Astrocyte (in vitro differentiated cells and primary cell): ENCODE results near the gene USP48. TPM values are rescaled to one million over a fixed set of nuclear protein-coding genes. Genes with fewer than 3 reads are reported as not detected.

Source experiments
- DNase-seq: peaks from one replicate; pipeline ENCODE4 v3.0.0-alpha.2; 2010; ENCODE audit warnings: low read depth
- FAIRE-seq: peaks from 2 replicates; lab custom pipeline; 2011; peaks lifted over from hg19 to GRCh38; lab: Jason Lieb, UNC
- H2AFZ ChIP-seq: 2 replicates; pipeline ENCODE4 v1.6.0; 2012; ENCODE audit warnings: low read depth, low read length, inconsistent platforms
- H3K27ac ChIP-seq: 2 replicates; pipeline ENCODE4 v1.5.1; 2011; ENCODE audit warnings: low read depth, low read length, inconsistent platforms
- H3K27me3 ChIP-seq: 2 replicates; pipeline ENCODE4 v1.6.0; 2011; ENCODE audit warnings: low read length, inconsistent platforms; ENCODE audit not compliant: insufficient read depth
- H3K36me3 ChIP-seq: 2 replicates; pipeline ENCODE4 v1.5.1; 2011; ENCODE audit warnings: low read length, inconsistent platforms; ENCODE audit not compliant: insufficient read depth
- H3K4me1 ChIP-seq: 2 replicates; pipeline ENCODE4 v1.5.1; 2011; ENCODE audit warnings: low read length, inconsistent platforms; ENCODE audit not compliant: insufficient read depth
- H3K4me2 ChIP-seq: 2 replicates; pipeline ENCODE4 v1.6.0; 2012; ENCODE audit warnings: low read length, inconsistent platforms
- H3K4me3 ChIP-seq: 2 replicates; pipeline ENCODE4 v1.5.1; 2011; ENCODE audit warnings: low read depth, mild to moderate bottlenecking, low read length, inconsistent platforms; ENCODE audit not compliant: insufficient read depth
- H3K79me2 ChIP-seq: 2 replicates; pipeline ENCODE4 v1.6.0; 2012; ENCODE audit warnings: mild to moderate bottlenecking, low read length, inconsistent platforms; ENCODE audit not compliant: insufficient read depth
- H3K9ac ChIP-seq: 2 replicates; pipeline ENCODE4 v1.6.0; 2012; ENCODE audit warnings: mild to moderate bottlenecking, low read length, inconsistent platforms
- H3K9me3 ChIP-seq: 2 replicates; pipeline ENCODE4 v1.5.1; 2012; ENCODE audit warnings: low read depth, mild to moderate bottlenecking, low read length, inconsistent platforms; ENCODE audit not compliant: insufficient read depth
- H4K20me1 ChIP-seq: 2 replicates; pipeline ENCODE4 v1.6.0; 2012; ENCODE audit warnings: low read length, inconsistent platforms; ENCODE audit not compliant: insufficient read depth
- H3K27ac Mint-ChIP-seq: one replicate; pipeline ENCODE4 v1.8.0; 2021; ENCODE audit warnings: mild to moderate bottlenecking, mixed read lengths; ENCODE audit not compliant: unreplicated experiment
- H3K27me3 Mint-ChIP-seq: one replicate; pipeline ENCODE4 v1.8.0; 2021; ENCODE audit warnings: low read depth, mixed read lengths; ENCODE audit not compliant: unreplicated experiment
- H3K36me3 Mint-ChIP-seq: one replicate; pipeline ENCODE4 v1.8.0; 2021; ENCODE audit warnings: low read depth, mixed read lengths; ENCODE audit not compliant: unreplicated experiment
- H3K4me1 Mint-ChIP-seq: one replicate; pipeline ENCODE4 v1.8.0; 2021; ENCODE audit warnings: low read depth, mixed read lengths; ENCODE audit not compliant: unreplicated experiment
- H3K4me3 Mint-ChIP-seq: one replicate; pipeline ENCODE4 v1.8.0; 2021; ENCODE audit warnings: mild to moderate bottlenecking, moderate library complexity, mixed read lengths; ENCODE audit not compliant: unreplicated experiment
- H3K9me3 Mint-ChIP-seq: one replicate; pipeline ENCODE4 v1.8.0; 2021; ENCODE audit warnings: mild to moderate bottlenecking, mixed read lengths; ENCODE audit not compliant: unreplicated experiment
- CTCF ChIP-seq: IDR thresholded peaks from 2 replicates; pipeline ENCODE4 v1.5.1; 2011; ENCODE audit warnings: low read depth, mild to moderate bottlenecking, inconsistent platforms, low read length, moderate library complexity; ENCODE audit not compliant: insufficient read depth
- EZH2 ChIP-seq: IDR thresholded peaks from 2 replicates; pipeline ENCODE4 v1.6.1; 2012; ENCODE audit warnings: mild to moderate bottlenecking, low read length, inconsistent platforms; ENCODE audit not compliant: insufficient read depth
- total RNA-seq: library from RNA; stranded (reverse); gene quantifications from 2 replicates; pipeline ENCODE4 v1.2.1, GENCODE V29; 2021

USP48 gene
- total RNA-seq, 1 donor from 2014 or later, result 85.7 TPM

GRCh38 chr1:21703318-21703963 is 79.5 kb downstream of the USP48 start:
- peaks cover 25% of the 10 kb centered on the region for H4K20me1 ChIP-seq
- Mint-ChIP-seq H3K36me3 (peaks cover 23% of the 10 kb centered on the region), H3K4me1 (peaks cover 31% of the 10 kb centered on the region), H3K27ac (peak overlapping the region; percentile 90), H3K9me3 (no peaks in the 10 kb centered on the region), H3K4me3 (no peak overlapping the region), H3K27me3 (no peaks in the 10 kb centered on the region)
- no peak overlapping the region for H2AFZ ChIP-seq
- peaks cover 25% of the 10 kb centered on the region for H3K36me3 ChIP-seq
- peak overlapping the region; percentile 19 for H3K9ac ChIP-seq
- TF ChIP-seq EZH2 (no peak), CTCF (peak; percentile 64)
- H3K4me3 ChIP-seq, result no peak overlapping the region
- H3K27ac ChIP-seq, result peak overlapping the region; percentile 65
- peaks cover 12% of the 10 kb centered on the region for H3K4me1 ChIP-seq
- H3K79me2 ChIP-seq, result no peaks in the 10 kb centered on the region
- peak overlapping the region; percentile 16 for H3K4me2 ChIP-seq
- H3K27me3 ChIP-seq, result no peaks in the 10 kb centered on the region
- no peaks in the 10 kb centered on the region for H3K9me3 ChIP-seq
- FAIRE-seq, result peak; percentile 43
- peak; percentile 85 for DNase-seq

GRCh38 chr1:21702780-21703179 is 80.2 kb downstream of the USP48 start:
- no peak overlapping the region for H3K9ac ChIP-seq
- H3K4me1 ChIP-seq, result peaks cover 11% of the 10 kb centered on the region
- peaks cover 20% of the 10 kb centered on the region for H4K20me1 ChIP-seq
- TF ChIP-seq EZH2, result no peak
- no peak for TF ChIP-seq CTCF
- Mint-ChIP-seq H3K4me1 (peaks cover 31% of the 10 kb centered on the region), H3K4me3 (no peak overlapping the region), H3K9me3 (no peaks in the 10 kb centered on the region), H3K36me3 (peaks cover 25% of the 10 kb centered on the region), H3K27ac (peak overlapping the region; percentile 90), H3K27me3 (no peaks in the 10 kb centered on the region)
- DNase-seq (no peak), FAIRE-seq (no peak)
- H3K27me3 ChIP-seq, result no peaks in the 10 kb centered on the region
- no peaks in the 10 kb centered on the region for H3K79me2 ChIP-seq
- H3K27ac ChIP-seq, result peak overlapping the region; percentile 65
- peaks cover 25% of the 10 kb centered on the region for H3K36me3 ChIP-seq
- H3K9me3 ChIP-seq, result no peaks in the 10 kb centered on the region
- no peak overlapping the region for H3K4me3 ChIP-seq
- no peak overlapping the region for H3K4me2 ChIP-seq
- no peak overlapping the region for H2AFZ ChIP-seq

GRCh38 chr1:21701401-21701800 is 81.5 kb downstream of the USP48 start:
- TF ChIP-seq EZH2 (no peak), CTCF (no peak)
- H3K36me3 Mint-ChIP-seq, result peaks cover 25% of the 10 kb centered on the region
- Histone ChIP-seq H3K9ac (no peak overlapping the region), H3K9me3 (no peaks in the 10 kb centered on the region), H3K36me3 (peaks cover 26% of the 10 kb centered on the region), H3K4me3 (no peak overlapping the region), H3K27ac (no peak overlapping the region), H3K79me2 (no peaks in the 10 kb centered on the region), H2AFZ (no peak overlapping the region), H3K27me3 (no peaks in the 10 kb centered on the region), H3K4me2 (no peak overlapping the region), H4K20me1 (peaks cover 13% of the 10 kb centered on the region), H3K4me1 (peaks cover 10% of the 10 kb centered on the region)
- H3K27me3 Mint-ChIP-seq, result no peaks in the 10 kb centered on the region
- FAIRE-seq (no peak), DNase-seq (no peak)
- H3K9me3 Mint-ChIP-seq, result no peaks in the 10 kb centered on the region
- H3K27ac Mint-ChIP-seq, result no peak overlapping the region
- no peak overlapping the region for H3K4me3 Mint-ChIP-seq
- peaks cover 25% of the 10 kb centered on the region for H3K4me1 Mint-ChIP-seq
